NCI-H146 (cell line): ENCODE results near the gene DEGS2.
"Not testable (repeated sequence)": the region's sequence is repeated elsewhere in the genome, so short reads cannot be mapped to it uniquely, and the experiment has no call there.

Experiments used
- DNase-seq: peaks from one replicate; lab custom pipeline; 2025; lab: John Stamatoyannopoulos, UW

Gene DEGS2

DNA sequence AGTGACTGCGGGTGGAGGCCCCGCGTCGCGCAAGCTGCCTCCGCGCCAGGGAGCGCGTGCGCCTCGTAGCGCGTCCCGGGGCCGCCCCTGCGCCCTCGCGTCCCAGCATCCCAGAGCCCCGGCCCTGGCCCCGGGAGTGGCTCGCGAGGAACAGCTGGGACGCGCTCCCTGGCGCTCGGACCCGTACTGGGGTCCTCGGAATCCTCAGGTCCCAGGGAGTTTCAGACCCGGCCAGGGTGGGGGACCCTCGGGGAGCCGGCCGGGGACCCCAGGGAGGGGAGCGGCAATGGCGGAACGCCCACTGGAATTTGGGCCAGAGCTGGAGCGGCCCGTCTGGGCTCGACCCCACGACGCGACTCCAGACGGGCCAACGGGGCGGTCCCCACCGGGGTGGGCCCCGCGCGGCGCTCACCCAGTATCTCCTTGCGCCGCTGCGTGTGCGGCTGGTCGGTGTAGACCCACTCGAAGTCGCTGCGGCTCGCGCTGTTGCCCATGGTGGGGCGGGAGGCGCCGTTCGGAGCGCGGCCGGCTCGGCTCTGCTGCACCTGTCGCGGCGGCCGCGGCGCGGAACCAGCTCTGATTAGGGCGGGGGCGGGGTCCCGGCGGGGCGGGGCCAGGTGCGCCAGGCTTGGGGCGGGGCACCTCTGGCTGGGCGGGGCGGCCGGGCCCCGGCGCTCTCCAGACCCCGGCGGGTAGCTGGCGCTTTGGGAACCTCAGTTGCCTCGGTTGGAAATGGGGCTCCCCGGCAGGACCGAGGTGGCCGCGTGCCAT lies at the start of gene DEGS2:
DEGS2 (minus strand) TSS at position 552 of the 771 bp plus-strand sequence; CDS start at position 494, 58 bp downstream.
- DNase-seq: peak; percentile 56

GRCh38 chr14:100208136-100208535 lies 48.7 kb upstream of the DEGS2 start:
- not testable (repeated sequence) for DNase-seq

GRCh38 chr14:100207588-100207987 lies 48.1 kb upstream of the DEGS2 start:
- DNase-seq: not testable (repeated sequence)

- DNase-seq: not testable (repeated sequence)
These were observed 45.4 kb upstream of the DEGS2 start for GRCh38 chr14:100204835-100205167.

DNA sequence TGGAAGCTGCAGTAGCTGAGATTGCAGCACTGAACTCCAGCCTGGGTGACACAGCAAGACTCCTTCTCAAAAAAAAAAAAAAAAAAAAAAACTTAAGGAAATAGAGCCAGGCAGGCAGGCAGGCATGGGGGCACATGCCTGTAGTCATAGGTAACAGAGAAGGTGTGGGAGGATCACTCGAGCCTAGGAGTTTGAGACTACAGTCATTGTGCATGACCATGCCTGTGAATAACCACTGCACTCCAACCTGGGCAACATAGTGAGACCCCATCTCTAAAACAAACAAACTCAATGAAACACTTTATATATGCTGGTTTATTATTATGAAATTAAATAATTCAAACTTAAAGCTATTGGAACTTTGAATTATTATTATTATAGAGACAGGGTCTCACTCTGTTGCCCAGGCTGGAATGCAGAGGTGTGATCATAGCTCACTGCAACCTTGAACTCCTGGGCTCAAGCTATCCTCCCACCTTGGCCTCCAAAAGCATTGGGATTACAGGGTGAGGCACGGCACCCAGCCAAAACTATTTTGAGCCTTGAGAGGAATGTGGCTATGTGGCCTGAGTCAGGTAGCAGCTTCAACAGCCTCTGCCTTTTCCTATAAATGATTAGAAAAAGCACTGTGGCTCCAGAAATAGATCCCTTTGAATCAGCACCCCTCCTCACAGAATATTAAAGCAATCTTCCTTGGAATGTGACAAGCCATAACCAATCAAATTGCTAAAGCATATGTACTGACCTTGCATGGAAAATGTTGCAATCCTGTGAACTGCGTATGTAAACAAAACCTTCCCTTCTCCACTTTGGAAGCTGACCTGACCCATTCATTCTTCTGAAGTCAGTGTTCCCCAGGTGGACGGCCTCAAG lies 44.8 kb upstream of the DEGS2 start:
- DNase-seq: no peak

- no peak for DNase-seq
These were observed 43.7 kb upstream of the DEGS2 start for GRCh38 chr14:100203146-100203545.

GRCh38 chr14:100202712-100203111 lies 43.3 kb upstream of the DEGS2 start:
- no peak for DNase-seq

- no peak for DNase-seq
These were observed 42.3 kb upstream of the DEGS2 start for GRCh38 chr14:100201701-100202100.

DNA sequence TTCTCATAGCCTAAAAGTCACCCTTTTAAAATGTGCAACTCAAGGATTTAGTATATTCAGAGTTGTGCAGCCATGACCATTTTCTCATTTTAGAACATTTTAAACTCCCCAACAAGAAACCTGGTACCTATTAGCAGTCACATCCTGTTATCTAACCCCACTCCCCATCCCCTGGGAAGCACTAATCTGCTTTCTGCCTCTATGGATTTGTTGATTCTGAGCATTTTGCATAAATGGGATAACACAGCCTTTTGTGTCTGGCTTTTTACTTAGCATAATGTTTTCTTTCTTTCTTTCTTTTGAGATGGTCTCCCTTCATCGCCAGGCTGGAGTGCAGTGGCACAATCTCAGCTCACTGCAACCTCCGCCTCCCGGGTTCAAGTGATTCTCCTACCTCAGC lies 40.9 kb upstream of the DEGS2 start:
- DNase-seq: no peak

- DNase-seq: no peak
These were observed 39.9 kb upstream of the DEGS2 start for GRCh38 chr14:100199240-100199860.

DNA sequence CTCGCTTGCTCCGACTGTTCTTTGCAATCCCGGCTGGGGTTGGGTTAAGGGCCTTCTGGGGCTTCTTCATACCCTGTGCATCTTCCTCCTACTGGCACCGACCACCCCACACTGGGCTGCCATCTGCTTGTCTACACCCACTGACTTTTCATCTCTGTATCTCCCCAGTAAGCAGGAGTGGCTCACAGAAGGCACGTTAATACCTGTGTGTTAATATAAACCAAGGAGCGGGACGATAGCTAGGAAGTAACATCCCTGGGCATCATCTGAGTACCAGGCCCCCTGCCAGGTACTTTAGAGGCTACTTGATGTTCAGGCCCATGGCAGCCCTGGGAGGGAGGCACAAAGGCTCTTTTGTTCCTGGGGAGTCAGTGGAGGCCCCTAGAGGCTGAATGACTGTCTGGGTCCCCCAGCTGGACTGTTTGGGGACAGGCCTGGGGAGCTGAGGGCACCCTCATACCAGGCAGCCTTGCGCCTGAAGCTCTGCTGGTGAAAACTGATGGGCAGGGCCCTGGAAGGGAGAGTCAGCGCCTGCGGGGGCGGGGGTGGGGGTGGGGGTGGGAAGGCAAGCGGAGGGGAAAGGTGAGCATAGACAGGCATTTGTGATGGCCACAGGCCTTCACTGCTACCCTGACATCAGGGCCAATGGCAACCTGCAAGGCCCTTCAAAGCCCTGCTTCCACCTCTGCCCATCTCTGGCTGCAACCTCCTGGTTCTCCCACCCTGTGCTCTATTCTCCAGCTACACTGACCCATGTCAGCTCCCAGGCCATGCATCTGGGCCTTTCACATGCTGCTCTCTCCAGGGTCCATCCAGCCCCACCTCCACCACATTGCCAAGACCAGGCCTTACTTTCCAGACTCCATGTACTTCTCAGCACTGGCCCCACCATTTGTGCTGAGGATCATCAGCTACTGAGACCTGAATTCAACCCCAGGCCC lies 34.2 kb upstream of the DEGS2 start:
- DNase-seq: no peak

DNA sequence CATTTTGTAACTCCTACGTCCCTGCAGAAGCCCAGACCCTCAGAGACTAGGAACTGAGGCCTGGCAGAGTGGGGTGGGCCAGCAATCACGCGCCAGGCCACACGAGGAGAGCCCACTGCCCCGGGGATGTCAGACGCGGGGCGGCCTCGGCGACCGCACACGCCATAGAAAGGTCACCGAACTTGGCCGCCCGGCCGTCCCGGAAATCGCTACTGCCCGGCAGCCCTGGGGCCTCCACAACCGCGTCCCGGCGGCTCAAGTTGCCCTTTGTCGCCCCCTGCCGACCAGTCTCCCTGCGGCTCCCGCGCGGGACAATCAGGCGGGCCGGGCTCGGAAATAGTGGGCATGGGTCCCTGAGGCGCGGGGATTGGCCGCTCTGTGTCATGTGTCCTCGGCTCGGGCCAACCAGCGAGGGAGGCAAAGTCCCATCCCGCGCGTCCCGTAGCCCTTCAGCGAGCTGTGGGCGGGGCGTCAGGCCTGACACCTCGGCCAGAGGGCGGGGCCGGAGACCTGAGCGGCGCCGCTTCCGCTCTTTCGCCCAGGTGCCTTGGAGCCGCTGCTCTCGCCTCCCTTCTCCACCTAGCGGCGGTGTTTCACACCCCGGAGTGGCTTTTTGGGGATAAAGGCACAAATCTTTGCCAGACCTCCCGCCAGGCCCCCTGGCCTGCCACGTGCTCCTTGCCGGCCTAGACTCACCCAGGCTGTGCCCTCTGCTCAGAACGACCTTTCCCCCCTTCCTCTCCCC lies 33.4 kb upstream of the DEGS2 start:
- peak; percentile 97 for DNase-seq

GRCh38 chr14:100192250-100192671 lies 32.8 kb upstream of the DEGS2 start:
- no peak for DNase-seq

- no peak for DNase-seq
These were observed 32.3 kb upstream of the DEGS2 start for GRCh38 chr14:100191584-100192249.

DNA sequence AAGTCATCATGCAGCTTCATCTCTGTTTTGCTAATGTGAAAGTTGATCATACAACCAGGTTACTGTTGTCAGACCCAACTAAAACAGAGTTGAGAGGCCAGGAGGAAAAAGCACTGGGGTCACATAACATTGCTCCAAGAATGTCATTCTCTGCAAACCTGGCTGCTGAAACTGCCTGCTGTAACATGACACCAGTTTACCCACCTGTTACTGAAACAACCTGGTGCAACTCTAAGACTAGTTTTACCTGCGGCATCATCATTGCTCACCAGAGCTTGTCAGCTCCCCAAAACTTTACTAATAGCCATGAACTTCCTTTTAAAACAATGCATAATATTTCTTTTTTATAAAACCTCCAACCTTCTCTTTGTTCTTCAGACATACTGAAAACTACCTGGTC lies 30.7 kb upstream of the DEGS2 start:
- DNase-seq: no peak

- DNase-seq: no peak
These were observed 29.1 kb upstream of the DEGS2 start for GRCh38 chr14:100188392-100189030.

DNA sequence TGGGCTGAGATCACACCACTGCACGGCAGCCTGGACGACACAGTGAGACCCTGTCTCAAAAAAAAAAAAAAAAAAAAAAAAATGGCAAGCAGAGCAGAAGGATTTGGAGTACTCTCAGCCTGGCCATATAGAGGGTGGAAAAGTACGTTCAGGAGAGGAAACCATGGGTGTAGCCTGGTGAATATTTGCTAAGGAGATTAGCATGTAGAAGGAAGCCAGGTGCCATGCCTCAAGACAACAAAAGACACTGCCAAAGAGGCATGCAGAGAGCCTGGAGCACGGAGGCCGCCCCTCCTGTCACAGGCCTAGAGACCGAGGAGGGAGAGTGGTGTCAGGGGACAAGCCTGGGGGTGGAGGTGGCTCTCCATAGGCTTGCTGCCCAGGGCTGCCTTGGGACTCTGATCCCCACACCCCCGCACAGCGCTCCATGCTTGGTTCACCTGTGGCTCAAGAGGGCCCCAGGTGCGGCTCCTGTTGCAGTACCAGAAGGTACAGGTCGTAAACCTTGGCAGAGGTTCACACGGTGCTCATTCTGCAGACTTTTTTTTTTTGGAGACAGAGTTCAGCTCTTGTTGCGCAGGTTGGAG lies 27.9 kb upstream of the DEGS2 start:
- DNase-seq: no peak

- not testable (repeated sequence) for DNase-seq
These were observed 22.6 kb upstream of the DEGS2 start for GRCh38 chr14:100181876-100182551.

DNA sequence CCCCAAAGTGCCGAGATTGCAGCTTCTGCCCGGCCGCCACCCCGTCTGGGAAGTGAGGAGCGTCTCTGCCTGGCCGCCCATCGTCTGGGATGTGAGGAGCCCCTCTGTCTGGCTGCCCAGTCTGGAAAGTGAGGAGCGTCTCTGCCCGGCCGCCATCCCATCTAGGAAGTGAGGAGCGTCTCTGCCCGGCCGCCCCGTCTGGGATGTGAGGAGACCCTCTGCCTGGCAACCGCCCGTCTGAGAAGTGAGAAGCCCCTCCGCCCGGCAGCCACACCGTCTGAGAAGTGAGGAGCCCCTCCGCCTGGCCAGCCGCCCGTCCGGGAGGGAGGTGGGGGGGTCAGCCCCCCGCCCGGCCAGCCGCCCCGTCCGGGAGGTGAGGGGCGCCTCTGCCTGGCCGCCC lies 21.2 kb upstream of the DEGS2 start:
- DNase-seq: not testable (repeated sequence)
